ENCODE measurements around the gene HDAC1. TPM values are rescaled to one million over a fixed set of nuclear protein-coding genes. Genes with fewer than 3 reads are reported as not detected.

The HDAC1 gene
- total and polyA plus RNA-seq, 2 of the 8 experiments (the other 6 are each of a cell fraction or from before 2014, with no cell fraction given), result 111 to 125 TPM

DNA sequence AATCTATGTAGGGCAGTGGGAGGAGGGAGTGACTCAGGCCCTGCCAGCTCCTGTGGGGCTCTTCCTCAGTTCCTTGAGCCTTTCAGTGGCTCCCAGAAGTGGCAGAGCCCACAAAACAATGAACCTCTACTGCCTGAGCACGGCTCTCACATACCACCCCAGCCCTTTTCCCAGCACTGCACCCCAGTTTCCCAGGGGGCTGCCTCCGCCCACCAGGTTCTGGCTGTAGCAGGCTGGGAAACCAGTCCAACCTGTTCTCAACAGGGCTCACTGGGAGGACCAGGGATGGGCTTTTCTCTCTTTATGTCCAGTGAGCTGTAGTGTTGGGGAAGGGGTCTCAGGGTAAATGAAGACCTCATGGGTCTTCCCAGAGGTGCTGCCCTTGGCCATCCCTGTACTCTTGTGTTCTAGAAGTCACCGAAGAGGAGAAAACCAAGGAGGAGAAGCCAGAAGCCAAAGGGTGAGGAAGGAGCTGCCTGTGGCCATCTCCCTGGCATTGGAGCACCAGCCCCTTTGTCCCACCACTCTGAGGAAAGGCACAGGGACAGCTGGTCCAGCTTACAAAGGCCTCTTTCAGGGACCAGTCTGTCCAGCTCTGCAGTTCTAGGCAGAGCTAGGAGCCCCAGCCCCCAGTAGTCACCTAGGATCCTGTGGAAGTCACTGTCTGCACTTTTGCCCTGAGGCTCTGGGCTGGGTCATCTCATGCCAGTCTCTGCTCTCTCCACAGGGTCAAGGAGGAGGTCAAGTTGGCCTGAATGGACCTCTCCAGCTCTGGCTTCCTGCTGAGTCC, 40.6 kb downstream of the HDAC1 start:
- Histone ChIP-seq H2AK5ac (ENCODE audit: low read depth, low read length) (no peak overlapping the region), H3K4ac (replicated peaks; ENCODE audit: insufficient read length, low read depth, low read length) (no peak overlapping the region), H3K23me2 (ENCODE audit: low read depth, low read length) (peaks cover 10% of the 10 kb centered on the region; the same call in 1 of the 2 replicates), H3K23ac (ENCODE audit: insufficient read length) (no peak overlapping the region), H3K4me2 (ENCODE audit: insufficient read depth in 1 of 2, low read depth in 2 of 2, low read length in 2 of 2) (peak overlapping the region; percentile 29 to 31; a peak in 2 of 4 replicates), H3K36me3 (ENCODE audit: control insufficient read depth in 2 of 4, insufficient read depth in 4 of 4, low read length in 3 of 4) (peaks cover 19 to 71% (median 28%) of the 10 kb centered on the region in 4 experiments; a peak in 7 of 8 replicates), H2BK15ac (ENCODE audit: low read length) (no peak overlapping the region), H4K91ac (replicated peaks; ENCODE audit: insufficient read length, low read length) (no peak overlapping the region), H4K20me1 (replicated peaks in 1 of 2; ENCODE audit: control insufficient read depth in 1 of 2, insufficient read depth in 2 of 2, low read length in 2 of 2) (peaks cover 9 to 18% of the 10 kb centered on the region in 2 experiments), H3K56ac (replicated peaks; ENCODE audit: insufficient read length, low read depth, low read length) (no peak overlapping the region), H3K27me3 (replicated peaks in 1 of 4; ENCODE audit: control insufficient read depth in 3 of 4, extremely low read depth in 1 of 4, insufficient read depth in 3 of 4, low read length in 3 of 4) (peaks cover 0 to 7% (median 2%) of the 10 kb centered on the region in 4 experiments; a peak in 4 of 7 replicates), H2BK12ac (ENCODE audit: low read depth, low read length) (no peak overlapping the region), H3K79me1 (ENCODE audit: low read depth, low read length) (peaks cover 2% of the 10 kb centered on the region; the same call in 1 of the 2 replicates), H3K18ac (ENCODE audit: extremely low read depth, low read length) (0 out of 2 replicates have a peak overlapping the region, but pooled peaks have one; percentile 20), H3K9me3 (ENCODE audit: insufficient read depth in 2 of 2, low read depth in 1 of 2, low read length in 1 of 2) (no peaks in the 10 kb centered on the region), H2AFZ (ENCODE audit: low read length) (no peak overlapping the region), H3K9ac (replicated peaks in 1 of 4; ENCODE audit: extremely low read depth in 1 of 4, low read depth in 3 of 4, low read length in 3 of 4) (peak overlapping the region in 2 of 4 experiments; percentile 29 to 43; a peak in 3 of 7 replicates), H2BK5ac (ENCODE audit: low read depth, low read length) (no peak overlapping the region), H3K79me2 (ENCODE audit: control insufficient read depth in 1 of 2, insufficient read depth in 2 of 2, low read length in 2 of 2) (peaks cover 4 to 21% of the 10 kb centered on the region in 2 experiments; a peak in 3 of 4 replicates), H3K4me3 (ENCODE audit: extremely low read depth in 1 of 4, insufficient read depth in 2 of 4, low read depth in 3 of 4, low read length in 4 of 4) (peak overlapping the region in 2 of 4 experiments; percentile 19 to 33; a peak in 3 of 8 replicates), H4K5ac (ENCODE audit: insufficient read length, low read depth, low read length) (no peak overlapping the region), H4K8ac (ENCODE audit: extremely low read depth, insufficient read depth, low read length) (peak overlapping the region; percentile 36; the same call in 1 of the 2 replicates), H3K4me1 (replicated peaks in 1 of 4; ENCODE audit: control insufficient read depth in 3 of 4, insufficient read depth in 4 of 4, low read length in 3 of 4) (peaks cover 5 to 32% (median 23%) of the 10 kb centered on the region in 4 experiments), H2BK120ac (replicated peaks; ENCODE audit: low read depth, low read length) (no peak overlapping the region), H2BK20ac (ENCODE audit: low read length) (no peak overlapping the region), H3K27ac (ENCODE audit: low read depth, low read length) (peak overlapping the region; percentile 54), H3K14ac (ENCODE audit: insufficient read length) (no peak overlapping the region)
- ChIA-PET POLR2A (ENCODE audit: partially characterized antibody) (interaction anchor here (0.7 to 13.4 kb wide), 46 partner anchors 11 to 329 kb away, joined by 3 to 321 read pairs (median 5); partner anchors contain the start of genes BSDC1, CCDC28B, FAM167B and FAM229A), CTCF (ENCODE audit: partially characterized antibody) (interaction anchor here (0.8 to 3.6 kb wide), 12 partner anchors 8 to 131 kb away, joined by 3 to 14 read pairs (median 4); partner anchors contain the start of genes FAM229A and TSSK3)
- DNase-seq (ENCODE audit: low read depth in 1 of 2, low spot score in 2 of 2) (peak in 1 of 2 experiments; percentile 71), FAIRE-seq (no peak)
- 72% methylated on average over 3 of the region's 3 CpGs; no CpG with 5 or more reads in 1 of the 2 experiments for WGBS, 2 experiments (ENCODE audit: extremely low coverage in 1 of 2, insufficient coverage in 1 of 2, insufficient read length in 1 of 2, insufficient replicate concordance in 2 of 2, low coverage in 1 of 2, low lambda C conversion rate in 2 of 2, missing lambda C conversion rate in 1 of 2)
- TF ChIP-seq EGR1 (IDR thresholded peaks at IDR 0.05; ENCODE audit: borderline replicate concordance, low read depth, low read length) (peak; percentile 37; the same call in 1 of the 2 replicates), TAF1 (IDR thresholded peaks at IDR 0.05; ENCODE audit: low read depth, low read length) (peak; percentile 56), CREB1 (IDR thresholded peaks at IDR 0.05) (no peak; the same call in 1 of the 2 replicates), NRF1 (IDR thresholded peaks at IDR 0.05; ENCODE audit: low read depth, low read length) (peak; percentile 26), TBP (IDR thresholded peaks at IDR 0.05; ENCODE audit: low read depth, low read length) (peak; percentile 38; the same call in 1 of the 2 replicates), SP1 (IDR thresholded peaks at IDR 0.05; ENCODE audit: low read depth, low read length) (0 out of 2 replicates have a peak, but pooled peaks have one; percentile 73), RAD21 (IDR thresholded peaks at IDR 0.05 in 1 of 2, conservative IDR thresholded peaks at IDR 0.05 in 1 of 2; ENCODE audit: low read depth in 2 of 2, low read length in 2 of 2) (no peak), POLR2A (IDR thresholded peaks at IDR 0.05; ENCODE audit: control extremely low read depth in 1 of 2, low read depth in 2 of 2, low read length in 2 of 2) (peak; percentile 77 to 88)
- TF ChIP-seq, protein P1, sequence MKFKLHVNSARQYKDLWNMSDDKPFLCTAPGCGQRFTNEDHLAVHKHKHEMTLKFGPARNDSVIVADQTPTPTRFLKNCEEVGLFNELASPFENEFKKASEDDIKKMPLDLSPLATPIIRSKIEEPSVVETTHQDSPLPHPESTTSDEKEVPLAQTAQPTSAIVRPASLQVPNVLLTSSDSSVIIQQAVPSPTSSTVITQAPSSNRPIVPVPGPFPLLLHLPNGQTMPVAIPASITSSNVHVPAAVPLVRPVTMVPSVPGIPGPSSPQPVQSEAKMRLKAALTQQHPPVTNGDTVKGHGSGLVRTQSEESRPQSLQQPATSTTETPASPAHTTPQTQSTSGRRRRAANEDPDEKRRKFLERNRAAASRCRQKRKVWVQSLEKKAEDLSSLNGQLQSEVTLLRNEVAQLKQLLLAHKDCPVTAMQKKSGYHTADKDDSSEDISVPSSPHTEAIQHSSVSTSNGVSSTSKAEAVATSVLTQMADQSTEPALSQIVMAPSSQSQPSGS (IDR thresholded peaks at IDR 0.05; ENCODE audit: low read length), result peak; percentile 30; the same call in 1 of the 2 replicates
